PC-9 (cell line): ENCODE results near the gene CENPX. TPM values are rescaled to one million over a fixed set of nuclear protein-coding genes. Genes with fewer than 3 reads are reported as not detected.

Source experiments
- BruUV-seq: library from RNA; stranded (reverse); fragments of 400-500 nt; replicated peaks from 2 replicates; lab custom pipeline; 2021; lab: Mats Ljungman, UMichigan
- CTCF ChIA-PET: fragments of 300-600 bp; sonication (Branson Sonifier 250); formaldehyde crosslinking; loops from one replicate; lab custom pipeline; 2022; ENCODE audit warnings: antibody characterized with exemption; lab: Charles Lee
- POLR2A ChIA-PET: fragments of 300-600 bp; sonication (Branson Sonifier 250); formaldehyde crosslinking; loops from one replicate; lab custom pipeline; 2022; ENCODE audit warnings: antibody characterized with exemption; ENCODE audit not compliant: unreplicated experiment; lab: Charles Lee
- DNase-seq, 2 experiments: peaks; one replicate each; pipeline versions ENCODE4 v3.0.0 to v3.0.0-alpha.2; 2015 to 2022; ENCODE audit warnings: mixed read lengths in 1 of 2
- H2AFZ ChIP-seq: fragments of 200-600 bp; sonication (generic); 2 replicates; pipeline ENCODE4 v1.8.1; 2017; ENCODE audit warnings: antibody characterized with exemption
- H3F3A ChIP-seq: fragments of 200-600 bp; sonication (generic); 2 replicates; pipeline ENCODE4 v1.8.1; 2017; ENCODE audit warnings: antibody characterized with exemption, mild to moderate bottlenecking, low read depth; ENCODE audit not compliant: insufficient read depth
- H3K27ac ChIP-seq: fragments of 200-600 bp; sonication (generic); 2 replicates; pipeline ENCODE4 v1.6.1; 2016; ENCODE audit warnings: mixed run types
- H3K27me3 ChIP-seq: fragments of 200-600 bp; sonication (generic); 2 replicates; pipeline ENCODE4 v1.6.1; 2016; ENCODE audit warnings: low read depth, mixed run types; ENCODE audit not compliant: insufficient read depth
- H3K36me3 ChIP-seq: fragments of 200-600 bp; sonication (generic); 2 replicates; pipeline ENCODE4 v1.6.1; 2016; ENCODE audit warnings: low read depth, mixed run types
- H3K4me1 ChIP-seq: fragments of 200-600 bp; sonication (generic); replicated peaks from 2 replicates; pipeline ENCODE4 v1.6.1; 2016; ENCODE audit warnings: mixed run types; ENCODE audit not compliant: insufficient read depth
- H3K4me2 ChIP-seq: fragments of 200-600 bp; sonication (generic); 2 replicates; pipeline ENCODE4 v1.6.1; 2017; ENCODE audit warnings: mixed run types
- H3K4me3 ChIP-seq: fragments of 200-600 bp; sonication (generic); 2 replicates; pipeline ENCODE4 v1.6.1; 2016; ENCODE audit warnings: mixed run types
- H3K79me2 ChIP-seq: fragments of 200-600 bp; sonication (generic); 2 replicates; pipeline ENCODE4 v1.6.1; 2017; ENCODE audit warnings: low read depth, mixed run types
- H3K9me2 ChIP-seq: fragments of 200-600 bp; sonication (generic); 2 replicates; pipeline ENCODE4 v1.8.1; 2017; ENCODE audit warnings: mild to moderate bottlenecking; ENCODE audit not compliant: insufficient read depth
- H3K9me3 ChIP-seq: fragments of 200-600 bp; sonication (generic); 2 replicates; pipeline ENCODE4 v1.8.1; 2016; ENCODE audit warnings: low read depth; ENCODE audit not compliant: insufficient read depth
- H4K20me1 ChIP-seq: fragments of 200-600 bp; sonication (generic); 2 replicates; pipeline ENCODE4 v1.8.1; 2017; ENCODE audit not compliant: insufficient read depth
- EZH2 ChIP-seq: fragments of 200-600 bp; sonication (generic); IDR thresholded peaks from 2 replicates; pipeline ENCODE4 v1.8.0; 2017; ENCODE audit warnings: antibody characterized with exemption, low read depth
- intact Hi-C: fragments of 100-400 bp; cut with micrococcal nuclease; formaldehyde crosslinking; loops from one replicate; pipeline ENCODE4 v1.10.0; 2022; ENCODE audit not compliant: unreplicated experiment
- total RNA-seq: library from RNA; stranded (reverse); gene quantifications from 2 replicates; pipeline ENCODE4 v1.2.3, GENCODE V29; 2021
- TF ChIP-seq, protein P1 (sequence below): fragments of 200-600 bp; sonication (generic); conservative IDR thresholded peaks from 2 replicates; pipeline ENCODE4 v1.6.1; 2017; ENCODE audit warnings: mixed run types, antibody characterized with exemption, mild to moderate bottlenecking, moderate library complexity

CENPX gene
- total RNA-seq, 1 experiment from 2014 or later, result 132 TPM

- Histone ChIP-seq H3K79me2 (no peaks in the 10 kb centered on the region), H3K36me3 (no peaks in the 10 kb centered on the region), H3K9me2 (no peaks in the 10 kb centered on the region), H3F3A (peaks cover 4% of the 10 kb centered on the region; the same call in 1 of the 2 replicates), H3K9me3 (no peaks in the 10 kb centered on the region), H3K4me2 (no peak overlapping the region), H3K27me3 (no peaks in the 10 kb centered on the region), H4K20me1 (no peaks in the 10 kb centered on the region), H3K4me3 (no peak overlapping the region), H2AFZ (no peak overlapping the region), H3K4me1 (0 out of 2 replicates have a peak, but pooled peaks cover 6% of the 10 kb centered on the region), H3K27ac (no peak overlapping the region)
- DNase-seq, result no peak
- ChIA-PET POLR2A (no interaction called here), CTCF (no interaction called here)
- no TSS peak for BruUV-seq
- intact Hi-C loops, result loop anchor here (5.0 to 10.0 kb wide), 2 partner anchors 63 to 210 kb away; partner anchors contain the start of gene FASN
- TF ChIP-seq, protein P1, sequence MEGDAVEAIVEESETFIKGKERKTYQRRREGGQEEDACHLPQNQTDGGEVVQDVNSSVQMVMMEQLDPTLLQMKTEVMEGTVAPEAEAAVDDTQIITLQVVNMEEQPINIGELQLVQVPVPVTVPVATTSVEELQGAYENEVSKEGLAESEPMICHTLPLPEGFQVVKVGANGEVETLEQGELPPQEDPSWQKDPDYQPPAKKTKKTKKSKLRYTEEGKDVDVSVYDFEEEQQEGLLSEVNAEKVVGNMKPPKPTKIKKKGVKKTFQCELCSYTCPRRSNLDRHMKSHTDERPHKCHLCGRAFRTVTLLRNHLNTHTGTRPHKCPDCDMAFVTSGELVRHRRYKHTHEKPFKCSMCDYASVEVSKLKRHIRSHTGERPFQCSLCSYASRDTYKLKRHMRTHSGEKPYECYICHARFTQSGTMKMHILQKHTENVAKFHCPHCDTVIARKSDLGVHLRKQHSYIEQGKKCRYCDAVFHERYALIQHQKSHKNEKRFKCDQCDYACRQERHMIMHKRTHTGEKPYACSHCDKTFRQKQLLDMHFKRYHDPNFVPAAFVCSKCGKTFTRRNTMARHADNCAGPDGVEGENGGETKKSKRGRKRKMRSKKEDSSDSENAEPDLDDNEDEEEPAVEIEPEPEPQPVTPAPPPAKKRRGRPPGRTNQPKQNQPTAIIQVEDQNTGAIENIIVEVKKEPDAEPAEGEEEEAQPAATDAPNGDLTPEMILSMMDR, result no peak
- no peak for TF ChIP-seq EZH2
Observed at GRCh38 chr17:82034371-82035011, 11.8 kb upstream of the CENPX start.

DNA sequence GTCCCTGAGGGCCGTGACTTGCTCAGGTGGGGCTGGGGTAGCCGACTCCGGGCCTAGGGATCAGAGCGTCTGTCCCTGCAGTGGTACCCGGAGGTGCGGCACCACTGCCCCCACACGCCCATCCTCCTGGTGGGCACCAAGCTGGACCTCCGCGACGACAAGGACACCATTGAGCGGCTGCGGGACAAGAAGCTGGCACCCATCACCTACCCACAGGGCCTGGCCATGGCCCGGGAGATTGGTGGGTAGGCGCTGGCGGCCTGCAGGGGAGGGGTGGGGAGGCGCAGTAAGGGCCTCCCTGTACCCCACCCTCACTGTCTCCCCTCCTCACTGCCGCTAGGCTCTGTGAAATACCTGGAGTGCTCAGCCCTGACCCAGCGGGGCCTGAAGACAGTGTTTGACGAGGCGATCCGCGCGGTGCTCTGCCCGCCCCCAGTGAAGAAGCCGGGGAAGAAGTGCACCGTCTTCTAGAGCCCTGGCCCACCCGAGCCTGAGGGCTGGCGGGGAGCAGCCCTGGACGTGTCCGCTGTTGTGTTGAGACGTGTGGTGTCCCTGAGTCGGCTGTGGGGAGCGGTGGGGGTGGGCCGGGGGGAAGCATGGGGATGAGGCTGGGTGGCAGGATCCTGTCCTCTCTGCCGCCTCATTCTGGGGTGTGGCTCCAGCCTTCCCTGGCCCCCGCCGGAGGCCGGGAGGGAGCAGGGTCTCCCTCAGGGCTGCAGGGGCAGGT is 10.8 kb upstream of the CENPX start:
- H3K4me3 ChIP-seq, result no peak overlapping the region
- no TSS peak for BruUV-seq
- H3K79me2 ChIP-seq, result no peaks in the 10 kb centered on the region
- H3K36me3 ChIP-seq, result no peaks in the 10 kb centered on the region
- no peaks in the 10 kb centered on the region for H3K9me3 ChIP-seq
- H4K20me1 ChIP-seq, result no peaks in the 10 kb centered on the region
- H3K4me2 ChIP-seq, result no peak overlapping the region
- no peak for DNase-seq
- TF ChIP-seq, protein P1, result no peak
- TF ChIP-seq EZH2, result no peak
- ChIA-PET POLR2A (no interaction called here), CTCF (no interaction called here)
- H3K9me2 ChIP-seq, result no peaks in the 10 kb centered on the region
- H3K4me1 ChIP-seq, result 0 out of 2 replicates have a peak, but pooled peaks cover 6% of the 10 kb centered on the region
- intact Hi-C loops, result loop anchor here (10.0 kb wide), 1 partner anchor 211 kb away; no protein-coding TSS in a partner anchor
- no peaks in the 10 kb centered on the region for H3K27me3 ChIP-seq
- H3K27ac ChIP-seq, result no peak overlapping the region
- H2AFZ ChIP-seq, result no peak overlapping the region
- peaks cover 4% of the 10 kb centered on the region; the same call in 1 of the 2 replicates for H3F3A ChIP-seq

DNA sequence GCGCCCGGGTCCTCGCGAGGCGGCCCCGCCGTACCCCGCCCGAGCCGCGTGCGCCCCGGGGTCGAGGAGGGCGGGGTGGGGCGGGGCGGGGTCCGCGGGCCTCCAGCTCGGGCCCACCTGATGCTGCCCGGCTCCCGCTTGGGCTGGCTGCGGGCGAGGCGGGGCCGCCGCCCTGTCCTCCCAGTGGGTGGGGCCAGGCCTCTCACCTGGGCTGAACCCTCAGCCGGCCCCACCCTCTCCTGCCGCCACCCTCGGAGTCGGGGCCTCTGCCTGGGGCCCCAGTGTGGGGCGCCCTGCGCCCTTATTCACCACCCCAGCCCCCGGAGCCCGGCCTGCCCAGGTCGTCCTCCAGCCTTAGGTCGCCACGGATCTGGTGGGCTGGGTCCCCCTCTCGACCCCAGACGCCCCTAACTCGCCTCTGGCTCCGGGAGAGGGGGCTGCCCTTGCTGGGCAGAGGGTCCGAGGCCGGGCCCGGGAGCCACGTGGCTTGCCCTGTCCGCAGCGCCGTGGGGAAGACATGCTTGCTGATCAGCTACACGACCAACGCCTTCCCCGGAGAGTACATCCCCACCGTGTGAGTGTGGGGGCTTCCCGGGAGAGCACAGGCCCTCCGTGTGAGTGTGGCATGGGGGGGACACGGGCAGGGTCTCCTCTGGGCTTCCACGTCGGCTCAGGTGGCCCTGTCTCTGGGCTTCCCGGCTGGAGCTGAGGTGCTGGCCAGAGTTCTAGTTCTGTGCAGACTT is 9.4 kb upstream of the CENPX start:
- POLR2A ChIA-PET, result interaction anchor here (0.6 kb wide), 1 partner anchor 9 kb away, joined by 4 read pairs; the partner anchor contains the start of gene LRRC45

More for the DNA sequence above, 9.4 kb upstream of the CENPX start:
- no peaks in the 10 kb centered on the region for H3K27me3 ChIP-seq
- no peaks in the 10 kb centered on the region for H3K9me2 ChIP-seq
- no peaks in the 10 kb centered on the region for H3K9me3 ChIP-seq
- CTCF ChIA-PET, result no interaction called here
- peak in 1 of 2 experiments; percentile 79 for DNase-seq
- no peaks in the 10 kb centered on the region for H3K79me2 ChIP-seq
- H3K27ac ChIP-seq, result no peak overlapping the region
- no peaks in the 10 kb centered on the region for H3K36me3 ChIP-seq
- BruUV-seq, result TSS peak; percentile 37
- TF ChIP-seq EZH2, result no peak
- TF ChIP-seq, protein P1, result no peak
- H4K20me1 ChIP-seq, result no peaks in the 10 kb centered on the region
- H3F3A ChIP-seq, result no peaks in the 10 kb centered on the region
- intact Hi-C loops, result loop anchor here (1.0 to 10.0 kb wide), 2 partner anchors 9 to 213 kb away; partner anchors contain the start of gene LRRC45
- H3K4me2 ChIP-seq, result peak overlapping the region; percentile 76
- peak overlapping the region; percentile 52 for H3K4me3 ChIP-seq
- 0 out of 2 replicates have a peak, but pooled peaks cover 6% of the 10 kb centered on the region for H3K4me1 ChIP-seq
- no peak overlapping the region for H2AFZ ChIP-seq
